HG02610 (cell line): ENCODE results near the gene INTS1.
"Not testable (repeated sequence)": the region's sequence is repeated elsewhere in the genome, so short reads cannot be mapped to it uniquely, and the experiment has no call there.

ENCODE experiments used
- ATAC-seq: cut with Tn5 transposase; IDR thresholded peaks from one replicate; pipeline ENCODE4 v1.9.1; 2021; ENCODE audit warnings: mild to moderate bottlenecking, moderate library complexity; ENCODE audit not compliant: unreplicated experiment

The INTS1 gene

GRCh38 chr7:1532456-1533254 lies 28.5 kb upstream of the INTS1 start:
- no peak for ATAC-seq

- ATAC-seq, result no peak
Measured at GRCh38 chr7:1531979-1532455, 27.8 kb upstream of the INTS1 start.

GRCh38 chr7:1531263-1531978 lies 27.2 kb upstream of the INTS1 start:
- peak; percentile 16 for ATAC-seq

- no peak for ATAC-seq
Measured at GRCh38 chr7:1530946-1531262, 26.7 kb upstream of the INTS1 start.

- no peak for ATAC-seq
Measured at GRCh38 chr7:1529383-1530116, 25.4 kb upstream of the INTS1 start.

- ATAC-seq, result no peak
Measured at GRCh38 chr7:1526271-1526754, 22.1 kb upstream of the INTS1 start.

GRCh38 chr7:1525409-1525808 lies 21.2 kb upstream of the INTS1 start:
- ATAC-seq, result no peak

- no peak for ATAC-seq
Measured at GRCh38 chr7:1523844-1524243, 19.7 kb upstream of the INTS1 start.

- ATAC-seq, result no peak
Measured at GRCh38 chr7:1523208-1523607, 19.0 kb upstream of the INTS1 start.

GRCh38 chr7:1521456-1521855 lies 17.3 kb upstream of the INTS1 start:
- no peak for ATAC-seq

GRCh38 chr7:1520539-1521234 lies 16.5 kb upstream of the INTS1 start:
- no peak for ATAC-seq

- not testable (repeated sequence) for ATAC-seq
Measured at GRCh38 chr7:1519322-1519922, 15.2 kb upstream of the INTS1 start.

- no peak for ATAC-seq
Measured at GRCh38 chr7:1516586-1517251, 12.5 kb upstream of the INTS1 start.

GRCh38 chr7:1515509-1515967 lies 11.3 kb upstream of the INTS1 start:
- not testable (repeated sequence) for ATAC-seq

- no peak for ATAC-seq
Measured at GRCh38 chr7:1514995-1515401, 10.8 kb upstream of the INTS1 start.

GRCh38 chr7:1514407-1514806 lies 10.2 kb upstream of the INTS1 start:
- no peak for ATAC-seq

GRCh38 chr7:1513657-1514095 lies 9.5 kb upstream of the INTS1 start:
- no peak for ATAC-seq

GRCh38 chr7:1512781-1513656 lies 8.8 kb upstream of the INTS1 start:
- no peak for ATAC-seq
